WERI-Rb-1 (cell line): ENCODE measurements around the gene TCL1A.
"Not testable (repeated sequence)": the region's sequence is repeated elsewhere in the genome, so short reads cannot be mapped to it uniquely, and the experiment has no call there.

Source experiments
- DNase-seq: peaks from one replicate; pipeline ENCODE4 v3.0.0-alpha.2; 2020
- H3K27ac ChIP-seq: fragments of 250-450 bp; sonication (Bioruptor Pico); 2 replicates; pipeline ENCODE4 v1.5.1; 2020; ENCODE audit warnings: mild to moderate bottlenecking, moderate library complexity
- H3K27me3 ChIP-seq: fragments of 250-450 bp; sonication (Bioruptor Pico); 2 replicates; pipeline ENCODE4 v1.5.1; 2021; ENCODE audit warnings: mild to moderate bottlenecking, low read depth, moderate library complexity; ENCODE audit not compliant: insufficient read depth, severe bottlenecking
- H3K36me3 ChIP-seq: fragments of 250-450 bp; sonication (Bioruptor Pico); 2 replicates; pipeline ENCODE4 v1.5.1; 2020; ENCODE audit warnings: mild to moderate bottlenecking, moderate library complexity
- H3K4me3 ChIP-seq: 2 replicates; pipeline ENCODE4 v1.5.1; 2011; ENCODE audit warnings: low read depth, mild to moderate bottlenecking, control low read depth, low read length
- H3K9me3 ChIP-seq: fragments of 250-450 bp; sonication (Bioruptor Pico); 2 replicates; pipeline ENCODE4 v1.5.1; 2021; ENCODE audit warnings: mild to moderate bottlenecking, moderate library complexity; ENCODE audit not compliant: severe bottlenecking
- CTCF ChIP-seq: IDR thresholded peaks from 2 replicates; pipeline ENCODE4 v1.5.1; 2011; ENCODE audit warnings: low read depth, mild to moderate bottlenecking, control low read depth, inconsistent platforms, low read length

The TCL1A gene

GRCh38 chr14:95713596-95714371, at the start of gene TCL1A:
TCL1A (minus strand) TSS chr14:95714125; CDS start chr14:95714066, 59 bp downstream.
- Histone ChIP-seq H3K36me3 (no peaks in the 10 kb centered on the region), H3K9me3 (no peaks in the 10 kb centered on the region), H3K4me3 (no peak within 1 kb of the TSS), H3K27me3 (no peaks in the 10 kb centered on the region), H3K27ac (no peak within 1 kb of the TSS)
- no peak for DNase-seq
- no peak for TF ChIP-seq CTCF

- not testable (repeated sequence) for H3K27me3 ChIP-seq, H3K9me3 ChIP-seq, DNase-seq, H3K4me3 ChIP-seq, H3K36me3 ChIP-seq, H3K27ac ChIP-seq
These were observed 49.1 kb upstream of the TCL1A start for GRCh38 chr14:95763032-95763431.

GRCh38 chr14:95761436-95761835, 47.5 kb upstream of the TCL1A start:
- no peak for DNase-seq
- H3K9me3 ChIP-seq, result peaks cover 3% of the 10 kb centered on the region
- no peak overlapping the region for H3K27ac ChIP-seq
- H3K27me3 ChIP-seq, result no peaks in the 10 kb centered on the region
- TF ChIP-seq CTCF, result no peak
- no peak overlapping the region for H3K4me3 ChIP-seq
- no peaks in the 10 kb centered on the region for H3K36me3 ChIP-seq

GRCh38 chr14:95760596-95760995, 46.7 kb upstream of the TCL1A start:
- no peak for DNase-seq
- TF ChIP-seq CTCF, result no peak
- Histone ChIP-seq H3K27ac (no peak overlapping the region), H3K4me3 (no peak overlapping the region), H3K36me3 (no peaks in the 10 kb centered on the region), H3K27me3 (no peaks in the 10 kb centered on the region), H3K9me3 (peaks cover 3% of the 10 kb centered on the region)

GRCh38 chr14:95759941-95760340, 46.0 kb upstream of the TCL1A start:
- Histone ChIP-seq H3K9me3 (peaks cover 3% of the 10 kb centered on the region), H3K4me3 (no peak overlapping the region), H3K36me3 (no peaks in the 10 kb centered on the region), H3K27me3 (no peaks in the 10 kb centered on the region), H3K27ac (no peak overlapping the region)
- TF ChIP-seq CTCF, result no peak
- no peak for DNase-seq

GRCh38 chr14:95758331-95758730, 44.4 kb upstream of the TCL1A start:
- no peak for DNase-seq
- no peak for TF ChIP-seq CTCF
- H3K36me3 ChIP-seq, result no peaks in the 10 kb centered on the region
- H3K27me3 ChIP-seq, result no peaks in the 10 kb centered on the region
- H3K4me3 ChIP-seq, result no peak overlapping the region
- peaks cover 3% of the 10 kb centered on the region for H3K9me3 ChIP-seq
- H3K27ac ChIP-seq, result no peak overlapping the region
